Pancreas (tissue), 10 donors: ENCODE results near the gene GALNT9. TPM values are rescaled to one million over a fixed set of nuclear protein-coding genes. Genes with fewer than 3 reads are reported as not detected.
A peak's percentile ranks its signal among the peaks of the same experiment; 100 is the strongest.

ENCODE experiments used
- ATAC-seq, 4 donors: fragments of 200-7000 bp; cut with Tn5 transposase; one replicate each; pipeline versions ENCODE4 v1.8.0 to v1.9.1; 2020; ENCODE audit warnings: mild to moderate bottlenecking in 4 of 4, moderate library complexity in 4 of 4
- DNase-seq, 6 donors: peaks; one replicate each; pipeline ENCODE4 v3.0.0-alpha.2; 2020
- FAIRE-seq: peaks from 2 replicates; lab custom pipeline; 2012; peaks lifted over from hg19 to GRCh38; lab: Jason Lieb, UNC
- H3K27ac ChIP-seq, 4 donors: fragments of 200-600 bp; sonication (generic); 1 replicate in 3 of 4; 2 replicates in 1 of 4; pipeline versions ENCODE4 v1.5.0 to v1.8.0; 2020
- H3K27me3 ChIP-seq, 4 donors: fragments of 200-600 bp; one replicate each; pipeline ENCODE4 v1.8.0; 2021
- H3K36me3 ChIP-seq, 3 donors: fragments of 200-600 bp; sonication (generic) in 1 of 3; one replicate each; pipeline versions ENCODE4 v1.5.0 to v1.8.0; 2020 to 2021
- H3K4me1 ChIP-seq, 3 donors: fragments of 200-600 bp; one replicate each; pipeline ENCODE4 v1.8.0; 2021
- H3K4me3 ChIP-seq, 4 donors: fragments of 200-600 bp; sonication (generic) in 2 of 4; one replicate each; pipeline versions ENCODE4 v1.5.0 to v1.8.0; 2020 to 2021
- H3K9me3 ChIP-seq, 4 donors: fragments of 200-600 bp; one replicate each; pipeline ENCODE4 v1.8.0; 2021
- CTCF ChIP-seq, 4 donors: fragments of 200-600 bp; sonication (generic) in 3 of 4; IDR thresholded peaks; one replicate each; pipeline versions ENCODE4 v1.5.0 to v1.8.0; 2021; ENCODE audit warnings: antibody characterized with exemption in 4 of 4
- whole genome bisulfite sequencing, 2 donors: extraction: QIAGEN DNeasy Blood & Tissue Kit; methylation state at CpG; one replicate each; pipeline ENCODE4 v1.1.7; 2013; 5-methylcytosine and 5-hydroxymethylcytosine counted together
- intact Hi-C, 3 donors: fragments of 100-400 bp; cut with DNase I; formaldehyde crosslinking; loops; one replicate each; pipeline versions ENCODE4 v1.11.1 to v1.14.2; 2022
- polyA plus RNA-seq, 2 donors: library from polyadenylated mRNA; stranded (reverse); fragments of 200-250 nt; gene quantifications; one replicate each; pipeline ENCODE4 v1.2.3, GENCODE V29; 2013
- total RNA-seq, 6 donors: library from RNA; stranded (reverse); fragmentation: NEBNext Ultra II Directional in 4 of 6; extraction: Animal tissue kit (Norgen Biotek cat#: 25700) in 4 of 6; gene quantifications; one replicate each; pipeline versions ENCODE4 v1.2.1 to v1.2.4, GENCODE V29; 2021 to 2023
- donor health status: healthy with polysubstance abuse.
- donor health status: DM: no; HTN: no; CAD: no; lungs with moderate emphysema.
- donor health status: DM: no; HTN: no; CAD: no.
- donor health status: control.
- donor health status: control.
- donor health status: Bipolar disorder and iron deficiency.
- donor health status: DM: yes; HTN: yes; CAD: no.
- donor health status: DM: no; HTN: no; CAD: no.
- donor health status: DM: no; HTN: no; CAD: no.
- donor health status: DM: yes; HTN: yes; CAD: no.

GALNT9 gene
- total and polyA plus RNA-seq, 8 donors = 0.09 to 0.46 (median 0.25) TPM; not detected in 5

GRCh38 chr12:132280406-132280805 is 49.0 kb downstream of the GALNT9 start:
- no peak for FAIRE-seq
- Histone ChIP-seq H3K27me3 (peaks cover 0 to 18% (median 2%) of the 10 kb centered on the region in 4 donors), H3K9me3 (no peaks in the 10 kb centered on the region), H3K4me1 (no peaks in the 10 kb centered on the region), H3K27ac (no peak overlapping the region), H3K36me3 (no peaks in the 10 kb centered on the region), H3K4me3 (no peak overlapping the region)
- no peak for ATAC-seq
- peak in 2 of 6 donors; percentile 9 to 51 for DNase-seq
- intact Hi-C loops = no loop called here
- TF ChIP-seq CTCF (IDR thresholded peaks at IDR 0.05) = no peak
- 39 to 44% methylated on average over 12 of the region's 12 CpGs for WGBS, 2 donors

- DNase-seq = no peak
- 47 to 65% methylated on average over 2 of the region's 2 CpGs for WGBS, 2 donors
- TF ChIP-seq CTCF (IDR thresholded peaks at IDR 0.05) = no peak
- no peaks in the 10 kb centered on the region for H3K4me1 ChIP-seq
- no peaks in the 10 kb centered on the region for H3K9me3 ChIP-seq
- H3K27me3 ChIP-seq = peaks cover 0 to 23% (median 0%) of the 10 kb centered on the region in 4 donors
- H3K27ac ChIP-seq = no peak overlapping the region
- intact Hi-C loops = no loop called here
- ATAC-seq = no peak
- no peaks in the 10 kb centered on the region for H3K36me3 ChIP-seq
- H3K4me3 ChIP-seq = no peak overlapping the region
- FAIRE-seq = no peak
Observed at GRCh38 chr12:132279930-132280329, 49.5 kb downstream of the GALNT9 start.

- peak in 2 of 4 donors; percentile 55 to 71 for ATAC-seq
- no peak for TF ChIP-seq CTCF (IDR thresholded peaks at IDR 0.05)
- H3K27ac ChIP-seq = no peak overlapping the region
- peak in 2 of 6 donors; percentile 31 to 65 for DNase-seq
- H3K4me1 ChIP-seq = no peaks in the 10 kb centered on the region
- intact Hi-C loops = no loop called here
- no peaks in the 10 kb centered on the region for H3K9me3 ChIP-seq
- WGBS, 2 donors = 50 to 52% methylated on average over 18 of the region's 18 CpGs
- H3K27me3 ChIP-seq = peaks cover 0 to 24% (median 0%) of the 10 kb centered on the region in 4 donors
- no peak overlapping the region for H3K4me3 ChIP-seq
- FAIRE-seq = no peak
- no peaks in the 10 kb centered on the region for H3K36me3 ChIP-seq
Observed at GRCh38 chr12:132279184-132279889, 50.1 kb downstream of the GALNT9 start.

GRCh38 chr12:132278401-132279183 is 50.8 kb downstream of the GALNT9 start:
- TF ChIP-seq CTCF (IDR thresholded peaks at IDR 0.05) = no peak
- Histone ChIP-seq H3K4me3 (no peak overlapping the region), H3K36me3 (no peaks in the 10 kb centered on the region), H3K9me3 (no peaks in the 10 kb centered on the region), H3K27me3 (peaks cover 0 to 28% (median 0%) of the 10 kb centered on the region in 4 donors), H3K27ac (no peak overlapping the region), H3K4me1 (no peaks in the 10 kb centered on the region)
- ATAC-seq = no peak
- peak in 2 of 6 donors; percentile 14 to 41 for DNase-seq
- FAIRE-seq = no peak
- WGBS, 2 donors = 65 to 67% methylated on average over 29 to 38 of the region's 38 CpGs
- intact Hi-C loops = no loop called here
